Measurements from ENCODE around the gene KCNE1.

Gene KCNE1

GRCh38 chr21:34510148-34511142 is 1.6 kb downstream of the KCNE1 start:
- in situ Hi-C loops (cut with MboI; ENCODE audit: low pct_unique_long_range_greater_than_20kb, low sequenced_read_pairs, unreplicated experiment): no loop called here
- DNase-seq (ENCODE audit: low spot score): peak; percentile 76
- TF ChIP-seq CTCF (IDR thresholded peaks at IDR 0.05; ENCODE audit: extremely low read depth, insufficient read depth, missing control alignments): peak; percentile 92

- in situ Hi-C loops (cut with MboI; ENCODE audit: low pct_unique_long_range_greater_than_20kb, low sequenced_read_pairs, unreplicated experiment): no loop called here
- no peak for DNase-seq (ENCODE audit: low spot score)
- peak; percentile 55 for TF ChIP-seq CTCF (IDR thresholded peaks at IDR 0.05; ENCODE audit: extremely low read depth, insufficient read depth, missing control alignments)
These were observed 2.9 kb downstream of the KCNE1 start for GRCh38 chr21:34509151-34509550.

GRCh38 chr21:34504595-34504994 is 7.4 kb downstream of the KCNE1 start:
- in situ Hi-C loops (cut with MboI; ENCODE audit: low pct_unique_long_range_greater_than_20kb, low sequenced_read_pairs, unreplicated experiment): no loop called here

DNA sequence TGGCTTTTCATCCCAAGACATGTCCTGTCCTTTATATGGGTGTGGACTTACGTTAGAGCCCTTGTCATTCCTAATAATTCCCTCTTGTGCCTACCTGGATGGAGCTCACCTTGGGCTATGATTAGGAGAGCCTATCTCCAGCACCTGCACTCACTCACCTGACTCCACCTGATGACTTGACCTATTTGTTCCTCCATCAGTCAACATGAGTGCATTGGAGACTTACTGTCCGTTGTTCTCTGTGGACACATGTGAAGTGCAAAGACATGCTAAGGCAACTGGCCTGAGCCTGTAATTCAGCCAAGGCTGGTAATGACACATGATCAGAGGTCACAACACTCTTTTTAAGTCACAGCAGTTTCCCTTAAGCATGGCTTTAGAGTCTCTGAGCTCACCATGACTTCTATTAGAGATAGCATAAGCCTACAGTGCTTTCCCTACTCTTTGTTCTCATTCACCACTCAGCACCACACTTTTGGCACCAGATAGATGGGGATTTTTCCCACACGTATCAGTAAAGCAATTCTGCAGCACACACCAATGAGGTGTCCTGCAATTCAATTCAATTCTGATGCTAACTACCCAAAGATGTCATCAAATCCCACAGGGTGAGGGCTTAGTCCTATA is 9.4 kb downstream of the KCNE1 start:
- TF ChIP-seq CTCF (IDR thresholded peaks at IDR 0.05; ENCODE audit: extremely low read depth, insufficient read depth, missing control alignments): no peak
- in situ Hi-C loops (cut with MboI; ENCODE audit: low pct_unique_long_range_greater_than_20kb, low sequenced_read_pairs, unreplicated experiment): no loop called here
- no peak for DNase-seq (ENCODE audit: low spot score)

More at GRCh38 chr21:34504595-34504994, 7.4 kb downstream of the KCNE1 start:
- TF ChIP-seq CTCF (IDR thresholded peaks at IDR 0.05; ENCODE audit: extremely low read depth, insufficient read depth, missing control alignments): no peak
- no peak for DNase-seq (ENCODE audit: low spot score)

GRCh38 chr21:34501716-34502115 is 10.3 kb downstream of the KCNE1 start:
- no peak for TF ChIP-seq CTCF (IDR thresholded peaks at IDR 0.05; ENCODE audit: extremely low read depth, insufficient read depth, missing control alignments)
- in situ Hi-C loops (cut with MboI; ENCODE audit: low pct_unique_long_range_greater_than_20kb, low sequenced_read_pairs, unreplicated experiment): no loop called here
- no peak for DNase-seq (ENCODE audit: low spot score)

DNA sequence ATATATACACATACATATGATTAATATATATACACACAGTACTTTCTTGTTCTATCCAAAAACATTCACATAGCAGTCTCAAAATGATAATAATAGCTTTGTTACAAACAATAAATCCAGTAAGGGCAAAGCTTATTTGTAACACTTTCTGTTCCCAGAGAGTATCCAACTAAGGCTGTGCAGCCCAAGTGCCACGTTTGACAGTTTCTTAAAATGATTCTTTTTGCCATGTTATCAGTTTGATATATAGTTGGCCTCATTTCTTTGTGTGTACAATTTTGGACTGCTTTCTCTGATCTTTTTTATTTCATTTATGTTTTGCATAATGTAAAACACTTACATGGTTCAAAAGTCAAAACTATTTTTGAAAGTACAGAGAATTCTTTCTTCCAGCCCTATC is 11.8 kb downstream of the KCNE1 start:
- no peak for DNase-seq (ENCODE audit: low spot score)
- TF ChIP-seq CTCF (IDR thresholded peaks at IDR 0.05; ENCODE audit: extremely low read depth, insufficient read depth, missing control alignments): no peak
- in situ Hi-C loops (cut with MboI; ENCODE audit: low pct_unique_long_range_greater_than_20kb, low sequenced_read_pairs, unreplicated experiment): no loop called here
